ENCODE data around the gene ACYP1. TPM values are rescaled to one million over a fixed set of nuclear protein-coding genes. Genes with fewer than 3 reads are reported as not detected.

Gene ACYP1
- total and polyA plus RNA-seq, 2 of the 13 experiments (the other 11 are each of a cell fraction or from before 2014, with no cell fraction given): 9.7 to 22.4 TPM

- POLR2A ChIA-PET: no interaction called here
- 91% methylated on average over 2 of the region's 2 CpGs for WGBS (ENCODE audit: low lambda C conversion rate)
- peaks cover 21 to 53% of the 10 kb centered on the region in 2 experiments for H3K36me3 ChIP-seq (replicated peaks in 1 of 2; ENCODE audit: control insufficient read depth in 1 of 2, insufficient read depth in 2 of 2, low read length in 2 of 2)
- CTCF ChIA-PET (ENCODE audit: low intra/inter-chr PET ratio, low total read pairs): no interaction called here
- no peak for FAIRE-seq
- no peaks in the 10 kb centered on the region for H4K20me1 ChIP-seq (ENCODE audit: insufficient read depth, low read length)
- no peak overlapping the region for H3K9ac ChIP-seq (ENCODE audit: insufficient read depth, low read depth, low read length)
- H3K9me3 ChIP-seq (ENCODE audit: low read length): no peaks in the 10 kb centered on the region
- no peak overlapping the region for H2AFZ ChIP-seq (ENCODE audit: low read length)
- H3K27me3 ChIP-seq (ENCODE audit: control insufficient read depth in 1 of 2, insufficient read depth in 2 of 2, low read length in 2 of 2): no peaks in the 10 kb centered on the region
- H3K4me1 ChIP-seq (ENCODE audit: insufficient read depth, low read length): no peaks in the 10 kb centered on the region
- no peak overlapping the region for H3K4me3 ChIP-seq (replicated peaks in 1 of 3; ENCODE audit: insufficient read depth in 1 of 3, low read depth in 2 of 3, low read length in 3 of 3)
- no TSS peak for BruUV-seq (replicated peaks)
- H3K79me2 ChIP-seq (ENCODE audit: insufficient read depth, low read length): no peaks in the 10 kb centered on the region
- no peak overlapping the region for H3K4me2 ChIP-seq (ENCODE audit: low read depth, low read length)
- TF ChIP-seq ZNF329 (CRISPR knock-in tag; IDR thresholded peaks at IDR 0.05; ENCODE audit: low read depth) (no peak), TCF12 (IDR thresholded peaks at IDR 0.05) (no peak), TCF12 (CRISPR knock-in tag; IDR thresholded peaks at IDR 0.05) (no peak), ZNF816 (CRISPR knock-in tag; IDR thresholded peaks at IDR 0.05; ENCODE audit: borderline replicate concordance) (no peak), ZNF142 (CRISPR knock-in tag; IDR thresholded peaks at IDR 0.05) (no peak), LCORL (IDR thresholded peaks at IDR 0.05) (no peak), LCORL (CRISPR knock-in tag; IDR thresholded peaks at IDR 0.05) (no peak), SMARCC2 (IDR thresholded peaks at IDR 0.05) (no peak), POGZ (CRISPR knock-in tag; IDR thresholded peaks at IDR 0.05) (no peak), ZBTB20 (CRISPR knock-in tag; IDR thresholded peaks at IDR 0.05; ENCODE audit: borderline replicate concordance, low read depth) (no peak), ZNF431 (CRISPR knock-in tag; IDR thresholded peaks at IDR 0.05; ENCODE audit: borderline replicate concordance, low read depth) (no peak), YEATS2 (CRISPR knock-in tag; IDR thresholded peaks at IDR 0.05; ENCODE audit: borderline replicate concordance) (no peak), NFKB2 (CRISPR knock-in tag; IDR thresholded peaks at IDR 0.05; ENCODE audit: borderline replicate concordance) (no peak), YY1 (IDR thresholded peaks at IDR 0.05; ENCODE audit: insufficient read depth, insufficient replicate concordance, low read depth, low read length) (no peak)
- intact Hi-C loops (cut with micrococcal nuclease; ENCODE audit: unreplicated experiment): no loop called here
- DNase-seq (ENCODE audit: low spot score): no peak
- in situ Hi-C loops (cut with HindIII; ENCODE audit: extremely low pct_ligation_motif_present, low pct_unique_long_range_greater_than_20kb): no loop called here
- no peak overlapping the region for H3K27ac ChIP-seq (ENCODE audit: extremely low read length, insufficient read depth, low read length)
- no peak for ATAC-seq
Observed at GRCh38 chr14:75109877-75110276, 46.1 kb upstream of the ACYP1 start.

All from HepG2 (cell line).